DOHH2 (cell line): ENCODE data around the gene ARHGAP23.

ENCODE experiments used
- H3F3A ChIP-seq: fragments of 200-600 bp; sonication (generic), shearing (Covaris generic); 2 replicates; pipeline ENCODE4 v1.6.0; 2016; ENCODE audit warnings: antibody characterized with exemption, mild to moderate bottlenecking; ENCODE audit not compliant: control insufficient read depth, insufficient read depth
- H3K27ac ChIP-seq: fragments of 200-600 bp; sonication (generic); 2 replicates; pipeline ENCODE4 v1.5.1; 2014; ENCODE audit warnings: low read depth, mild to moderate bottlenecking, low read length, moderate library complexity
- H3K27me3 ChIP-seq: fragments of 200-600 bp; sonication (generic); 2 replicates; pipeline ENCODE4 v1.6.1; 2014; ENCODE audit warnings: mild to moderate bottlenecking, low read length, mixed read lengths; ENCODE audit not compliant: control insufficient read depth
- H3K36me3 ChIP-seq: fragments of 200-600 bp; sonication (generic); 2 replicates; pipeline ENCODE4 v1.6.1; 2014; ENCODE audit warnings: mild to moderate bottlenecking, low read length, moderate library complexity, mixed read lengths; ENCODE audit not compliant: control insufficient read depth
- H3K4me1 ChIP-seq: fragments of 200-600 bp; sonication (generic); 2 replicates; pipeline ENCODE4 v1.6.1; 2014; ENCODE audit warnings: mild to moderate bottlenecking, low read length, mixed read lengths; ENCODE audit not compliant: control insufficient read depth
- H3K4me2 ChIP-seq: fragments of 200-600 bp; sonication (generic); 2 replicates; pipeline ENCODE4 v1.6.0; 2014; ENCODE audit warnings: mild to moderate bottlenecking, low read length, moderate library complexity
- H3K4me3 ChIP-seq: fragments of 200-600 bp; sonication (generic); 2 replicates; pipeline ENCODE4 v1.5.1; 2014; ENCODE audit warnings: mild to moderate bottlenecking, low read length, mixed read lengths
- H3K79me2 ChIP-seq: fragments of 200-600 bp; sonication (generic); 2 replicates; pipeline ENCODE4 v1.6.1; 2014; ENCODE audit warnings: mild to moderate bottlenecking, low read length, mixed read lengths; ENCODE audit not compliant: control insufficient read depth
- H3K9me2 ChIP-seq: fragments of 200-600 bp; sonication (generic); replicated peaks from 2 replicates; pipeline ENCODE4 v1.6.1; 2014; ENCODE audit warnings: mild to moderate bottlenecking, low read length, mixed read lengths; ENCODE audit not compliant: control insufficient read depth
- H3K9me3 ChIP-seq: fragments of 200-600 bp; sonication (generic); 2 replicates; pipeline ENCODE4 v1.6.1; 2014; ENCODE audit warnings: antibody characterized with exemption, low read length, mixed read lengths; ENCODE audit not compliant: control insufficient read depth, insufficient read depth
- H4K20me1 ChIP-seq: fragments of 200-600 bp; sonication (generic); 2 replicates; pipeline ENCODE4 v1.6.0; 2014; ENCODE audit warnings: low read depth, mild to moderate bottlenecking, antibody characterized with exemption, low read length, moderate library complexity; ENCODE audit not compliant: control insufficient read depth, insufficient read depth
- EZH2phosphoT487 ChIP-seq: fragments of 200-600 bp; sonication (generic); IDR thresholded peaks from 2 replicates; pipeline ENCODE4 v1.6.1; 2017; ENCODE audit warnings: borderline replicate concordance, mild to moderate bottlenecking, antibody characterized with exemption, low read length, moderate library complexity, mixed read lengths
- TF ChIP-seq, protein P1 (sequence below): fragments of 200-600 bp; sonication (generic); IDR thresholded peaks from one replicate; pipeline ENCODE4 v1.5.1; 2014; ENCODE audit warnings: antibody characterized with exemption, mild to moderate bottlenecking, low read depth, low read length; ENCODE audit not compliant: poor library complexity, severe bottlenecking

ARHGAP23 gene

DNA sequence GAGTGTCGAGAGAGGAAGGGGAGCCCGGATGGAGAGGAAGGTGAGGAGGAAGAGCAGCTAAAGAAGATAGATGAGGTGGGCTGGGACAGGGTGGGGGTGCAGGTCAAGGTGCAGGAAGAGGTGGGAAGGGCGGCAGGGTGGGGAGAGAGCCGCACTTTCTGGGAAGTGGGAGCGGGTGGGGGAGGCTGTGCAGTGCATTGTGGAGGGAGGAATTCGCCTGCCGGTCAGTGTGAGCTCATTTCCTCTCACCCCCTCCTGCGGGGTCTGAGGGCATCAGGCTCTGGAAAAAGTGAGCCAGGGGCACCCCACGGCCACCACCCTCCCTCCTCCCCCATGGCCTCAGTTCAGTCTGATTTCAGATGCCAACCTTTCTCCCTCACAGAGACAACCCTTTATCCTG, 2.5 kb upstream of the ARHGAP23 start:
- TF ChIP-seq, protein P1, sequence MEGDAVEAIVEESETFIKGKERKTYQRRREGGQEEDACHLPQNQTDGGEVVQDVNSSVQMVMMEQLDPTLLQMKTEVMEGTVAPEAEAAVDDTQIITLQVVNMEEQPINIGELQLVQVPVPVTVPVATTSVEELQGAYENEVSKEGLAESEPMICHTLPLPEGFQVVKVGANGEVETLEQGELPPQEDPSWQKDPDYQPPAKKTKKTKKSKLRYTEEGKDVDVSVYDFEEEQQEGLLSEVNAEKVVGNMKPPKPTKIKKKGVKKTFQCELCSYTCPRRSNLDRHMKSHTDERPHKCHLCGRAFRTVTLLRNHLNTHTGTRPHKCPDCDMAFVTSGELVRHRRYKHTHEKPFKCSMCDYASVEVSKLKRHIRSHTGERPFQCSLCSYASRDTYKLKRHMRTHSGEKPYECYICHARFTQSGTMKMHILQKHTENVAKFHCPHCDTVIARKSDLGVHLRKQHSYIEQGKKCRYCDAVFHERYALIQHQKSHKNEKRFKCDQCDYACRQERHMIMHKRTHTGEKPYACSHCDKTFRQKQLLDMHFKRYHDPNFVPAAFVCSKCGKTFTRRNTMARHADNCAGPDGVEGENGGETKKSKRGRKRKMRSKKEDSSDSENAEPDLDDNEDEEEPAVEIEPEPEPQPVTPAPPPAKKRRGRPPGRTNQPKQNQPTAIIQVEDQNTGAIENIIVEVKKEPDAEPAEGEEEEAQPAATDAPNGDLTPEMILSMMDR: no peak
- no peak for TF ChIP-seq EZH2phosphoT487
- no peaks in the 10 kb centered on the region for H4K20me1 ChIP-seq
- H3K4me1 ChIP-seq: peaks cover 36% of the 10 kb centered on the region
- H3K4me3 ChIP-seq: no peak overlapping the region
- H3F3A ChIP-seq: no peaks in the 10 kb centered on the region
- no peak overlapping the region for H3K4me2 ChIP-seq
- H3K36me3 ChIP-seq: no peaks in the 10 kb centered on the region
- no peaks in the 10 kb centered on the region for H3K79me2 ChIP-seq
- H3K27ac ChIP-seq: no peak overlapping the region
- peaks cover 40% of the 10 kb centered on the region for H3K27me3 ChIP-seq
- H3K9me2 ChIP-seq: no peaks in the 10 kb centered on the region
- no peaks in the 10 kb centered on the region for H3K9me3 ChIP-seq

- Histone ChIP-seq H3K4me1 (peaks cover 30% of the 10 kb centered on the region), H3K9me2 (no peaks in the 10 kb centered on the region), H3K9me3 (no peaks in the 10 kb centered on the region), H4K20me1 (no peaks in the 10 kb centered on the region), H3K4me3 (no peak overlapping the region), H3K36me3 (no peaks in the 10 kb centered on the region), H3K27me3 (peaks cover 47% of the 10 kb centered on the region), H3K79me2 (no peaks in the 10 kb centered on the region), H3K27ac (no peak overlapping the region), H3K4me2 (no peak overlapping the region), H3F3A (no peaks in the 10 kb centered on the region)
- TF ChIP-seq, protein P1: no peak
- TF ChIP-seq EZH2phosphoT487: no peak
These were observed 1.8 kb upstream of the ARHGAP23 start for GRCh38 chr17:38426441-38426840.

- Histone ChIP-seq H3K79me2 (no peaks in the 10 kb centered on the region), H3K4me1 (peaks cover 20% of the 10 kb centered on the region), H3K4me3 (peak overlapping the region; percentile 65), H3F3A (no peaks in the 10 kb centered on the region), H3K27me3 (peaks cover 54% of the 10 kb centered on the region), H3K36me3 (no peaks in the 10 kb centered on the region), H3K4me2 (peak overlapping the region; percentile 82), H3K9me3 (no peaks in the 10 kb centered on the region), H4K20me1 (no peaks in the 10 kb centered on the region), H3K9me2 (no peaks in the 10 kb centered on the region), H3K27ac (no peak overlapping the region)
- no peak for TF ChIP-seq EZH2phosphoT487
- TF ChIP-seq, protein P1: no peak
These were observed 909 bp upstream of the ARHGAP23 start for GRCh38 chr17:38427160-38427949.
